Lower leg skin (tissue), 3 donors: ENCODE results near the gene PAN3.

Experiments
- CTCF ChIP-seq, 3 donors: fragments of 450-650 bp; IDR thresholded peaks; one replicate each; pipeline ENCODE4 v1.5.1; 2016; ENCODE audit warnings: antibody characterized with exemption in 3 of 3, mild to moderate bottlenecking in 3 of 3, moderate library complexity in 2 of 3
- POLR2A ChIP-seq, 2 donors: fragments of 450-650 bp; IDR thresholded peaks; one replicate each; pipeline ENCODE4 v1.6.1; 2016 to 2017; ENCODE audit warnings: antibody characterized with exemption in 2 of 2, mild to moderate bottlenecking in 1 of 2, moderate library complexity in 1 of 2

GRCh38 chr13:28093881-28094280 is 44.5 kb upstream of the PAN3 start:
- TF ChIP-seq CTCF (IDR thresholded peaks at IDR 0.05) (no peak), POLR2A (IDR thresholded peaks at IDR 0.05) (no peak)
